Bronchial smooth muscle cell (primary cell): ENCODE results near the gene CDC42. TPM values are rescaled to one million over a fixed set of nuclear protein-coding genes. Genes with fewer than 3 reads are reported as not detected.

ENCODE experiments used
- total RNA-seq: library from RNA; depleted of rRNA; stranded (reverse); fragments of >200 nt; gene quantifications from 2 replicates; pipeline ENCODE4 v1.2.1, GENCODE V29; 2014

CDC42 gene
- total RNA-seq = 219 and 280 TPM in 2 replicates

DNA sequence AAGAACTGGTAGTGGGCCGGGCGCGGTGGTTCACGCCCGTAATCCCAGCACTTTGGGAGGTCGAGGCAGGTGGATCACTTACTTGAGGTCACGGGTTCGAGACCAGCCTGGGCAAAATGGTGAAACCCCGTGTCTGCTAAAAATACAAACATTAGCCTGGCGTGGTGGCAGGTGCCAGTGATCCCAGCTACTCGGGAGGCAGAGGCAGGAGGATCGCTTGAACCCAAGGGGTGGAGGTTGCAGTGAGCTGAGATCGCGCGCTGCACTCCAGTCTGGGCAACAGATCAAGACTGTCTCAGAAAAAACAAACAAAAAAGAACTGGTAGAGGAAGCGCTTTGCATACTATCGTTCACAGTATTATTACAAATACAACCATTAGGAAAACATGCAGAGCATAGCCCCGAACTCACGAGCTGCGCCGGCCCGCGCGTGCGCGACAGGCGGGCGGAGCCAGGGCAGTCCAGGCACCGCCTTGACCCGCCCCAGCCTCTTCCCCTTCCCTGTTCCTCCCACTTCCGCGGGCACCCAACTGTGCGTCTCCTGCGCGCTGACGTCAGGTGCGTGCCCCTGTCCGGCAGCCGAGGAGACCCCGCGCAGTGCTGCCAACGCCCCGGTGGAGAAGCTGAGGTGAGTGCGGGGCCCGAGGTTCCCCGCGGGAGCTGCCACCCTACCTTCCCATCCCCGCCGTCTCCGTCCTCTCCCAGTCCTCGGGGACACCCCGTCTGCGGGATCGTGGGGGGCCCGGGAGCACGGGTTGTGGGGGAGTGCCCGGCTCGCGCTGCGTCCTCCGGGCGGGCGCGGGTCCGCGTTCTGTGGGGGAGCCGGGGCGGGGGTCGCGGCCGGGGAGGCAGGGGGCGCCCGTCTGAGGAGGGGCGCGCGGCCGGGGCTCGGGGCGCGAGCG, at the start of gene CDC42:
CDC42 (plus strand) TSS at position 595 of the 902 bp plus-strand sequence. CDS start 25,770 bp downstream, outside the sequence.

Other genes starting within 250 kb of the CDC42 start
- 0.16 TPM in 1 of 2 replicates, not detected in the other for gene LDLRAD2, start 240.4 kb upstream of the CDC42 start, total RNA-seq
- gene HSPG2, start 115.4 kb upstream of the CDC42 start, total RNA-seq = 91.3 and 112 TPM in 2 replicates
- not detected in 2 replicates for gene CELA3B, start 75.7 kb upstream of the CDC42 start, total RNA-seq
- gene CELA3A, start 51.1 kb upstream of the CDC42 start, total RNA-seq = not detected in 2 replicates
- under 0.01 TPM in 1 of 2 replicates, not detected in the other for gene WNT4, start 90.4 kb downstream of the CDC42 start, total RNA-seq